GM12878 (cell line): ENCODE measurements around the gene CIAO1. TPM values are rescaled to one million over a fixed set of nuclear protein-coding genes. Genes with fewer than 3 reads are reported as not detected.
A peak's percentile ranks its signal among the peaks of the same experiment; 100 is the strongest.

Experiments used
- ASH2L ChIP-seq: fragments of 300-600, 200-600 bp; sonication (generic); IDR thresholded peaks from 2 replicates; pipeline ENCODE4 v1.6.1; 2017; ENCODE audit warnings: low read depth, mild to moderate bottlenecking, borderline replicate concordance
- ATF3 ChIP-seq: IDR thresholded peaks from 2 replicates; pipeline ENCODE4 v1.6.1; 2011; ENCODE audit warnings: low read depth, mild to moderate bottlenecking, low read length, moderate library complexity, borderline replicate concordance; ENCODE audit errors: extremely low read depth
- BCL11A ChIP-seq: IDR thresholded peaks from 2 replicates; pipeline ENCODE4 v1.6.1; 2011; ENCODE audit warnings: low read depth, low read length
- BRCA1 ChIP-seq: IDR thresholded peaks from 2 replicates; pipeline ENCODE4 v1.6.1; 2011; ENCODE audit warnings: low read depth, low read length, improper control_type of control experiment
- CBX5 ChIP-seq: sonication (generic); IDR thresholded peaks from 2 replicates; pipeline ENCODE4 v1.6.1; 2016; ENCODE audit warnings: low read depth, moderate library complexity, mild to moderate bottlenecking, inconsistent platforms
- E2F8 ChIP-seq: fragments of 450-650 bp; IDR thresholded peaks from 2 replicates; pipeline ENCODE4 v1.6.1; 2018; ENCODE audit warnings: mild to moderate bottlenecking, low read depth, moderate library complexity; ENCODE audit not compliant: partially characterized antibody
- IRF3 ChIP-seq: fragments of 450-650 bp; IDR thresholded peaks from 2 replicates; pipeline ENCODE4 v1.6.1; 2014; ENCODE audit warnings: mild to moderate bottlenecking
- MLLT1 ChIP-seq: fragments of 450-650 bp; IDR thresholded peaks from 2 replicates; pipeline ENCODE4 v1.6.1; 2016; ENCODE audit warnings: mild to moderate bottlenecking
- POLR2AphosphoS2 ChIP-seq: IDR thresholded peaks from 2 replicates; pipeline ENCODE4 v1.6.1; 2011; ENCODE audit warnings: low read depth, mild to moderate bottlenecking, low read length, improper control_type of control experiment, moderate library complexity
- POU2F2 ChIP-seq: IDR thresholded peaks from 3 replicates; pipeline ENCODE4 v1.6.1; 2011; ENCODE audit warnings: low read depth, mild to moderate bottlenecking, low read length, borderline replicate concordance
- SREBF2 ChIP-seq: IDR thresholded peaks from 2 replicates; pipeline ENCODE4 v1.6.1; 2012; ENCODE audit warnings: mild to moderate bottlenecking, low read length
- ZBTB40 ChIP-seq: fragments of 450-650 bp; IDR thresholded peaks from 2 replicates; pipeline ENCODE4 v1.6.1; 2016; ENCODE audit warnings: mild to moderate bottlenecking, moderate library complexity, borderline replicate concordance
- ZNF384 ChIP-seq: IDR thresholded peaks from 2 replicates; pipeline ENCODE4 v1.6.1; 2012; ENCODE audit warnings: low read depth, mild to moderate bottlenecking, low read length, improper control_type of control experiment, borderline replicate concordance
- polyA plus RNA-seq, 11 experiments: library from polyadenylated mRNA; depleted of rRNA in 4 of 11; unstranded in 6 of 11; stranded (reverse) in 5 of 11; fragments of >200 nt; fragmentation: Nextera tagmentation in 4 of 11; fragmentation: Illumina TruSeq in 1 of 11; extraction: Ambion mirVana in 4 of 11; extraction: Trizol in 1 of 11; gene quantifications; 1 replicate in 1 of 11; 2 replicates in 10 of 11; pipeline versions ENCODE4 v1.2.1 to v1.2.3, GENCODE V29; 2011 to 2016; ENCODE audit warnings: inconsistent platforms in 2 of 11, missing spikeins in 2 of 11, low read depth in 1 of 11
- total RNA-seq, 4 experiments: library from RNA; depleted of rRNA in 3 of 4; stranded (reverse); fragments of >200 nt in 3 of 4; fragmentation: Illumina TruSeq in 1 of 4; extraction: Trizol in 1 of 4; gene quantifications; 2 replicates each; pipeline versions ENCODE4 v1.2.1 to v1.2.3, GENCODE V29; 2013 to 2021

CIAO1 gene
- total and polyA plus RNA-seq, 10 of the 15 experiments (the other 5 are each of a cell fraction or from before 2014, with no cell fraction given): 8.3 to 89.4 (median 63.4) TPM

GRCh38 chr2:96305091-96305978, 39.3 kb downstream of the CIAO1 start, which contains the start of gene SNRNP200 (continued):
- TF ChIP-seq ZNF384: no peak
- peak; percentile 98 for TF ChIP-seq ZBTB40
- TF ChIP-seq BRCA1: no peak
- peak; percentile 60 for TF ChIP-seq SREBF2
- TF ChIP-seq BCL11A: peak; percentile 38; the same call in 1 of the 2 replicates
- peak; percentile 68 for TF ChIP-seq MLLT1
- TF ChIP-seq CBX5: no peak
- TF ChIP-seq ATF3: no peak
- peak; percentile 41; the same call in 1 of the 2 replicates for TF ChIP-seq IRF3
- TF ChIP-seq E2F8: peak; percentile 86
- peak; percentile 54; the same call in 1 of the 3 replicates for TF ChIP-seq POU2F2
- no peak for TF ChIP-seq ASH2L
- peak; percentile 97 for TF ChIP-seq POLR2AphosphoS2
